ENCODE data around the gene LEPR.
A peak's percentile ranks its signal among the peaks of the same experiment; 100 is the strongest.

Gene LEPR

DNA sequence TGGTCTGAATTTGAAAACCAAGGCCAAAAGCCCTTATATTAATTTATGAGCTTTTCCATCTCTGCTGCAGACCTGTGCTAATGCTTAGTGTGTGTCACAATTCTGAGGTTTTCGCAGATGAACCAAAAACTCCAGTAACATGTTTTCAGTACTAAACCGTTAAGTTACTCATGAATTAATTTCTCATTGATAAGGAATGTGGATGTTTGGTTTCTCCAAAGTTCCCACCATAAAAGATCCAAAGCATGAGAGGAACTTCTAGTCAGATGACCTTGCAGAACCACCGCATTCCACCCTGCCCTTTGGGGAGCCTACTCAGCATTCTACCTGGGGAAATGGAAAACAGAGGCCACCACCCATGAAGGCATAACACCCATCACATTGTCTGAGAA lies 7.5 kb upstream of the LEPR start:
- no peak for DNase-seq

GRCh38 chr1:65414538-65414937 lies 5.9 kb upstream of the LEPR start:
- no peak for DNase-seq

GRCh38 chr1:65416767-65417166 lies 3.7 kb upstream of the LEPR start:
- no peak for DNase-seq

GRCh38 chr1:65417729-65418128 lies 2.7 kb upstream of the LEPR start:
- DNase-seq: no peak

DNA sequence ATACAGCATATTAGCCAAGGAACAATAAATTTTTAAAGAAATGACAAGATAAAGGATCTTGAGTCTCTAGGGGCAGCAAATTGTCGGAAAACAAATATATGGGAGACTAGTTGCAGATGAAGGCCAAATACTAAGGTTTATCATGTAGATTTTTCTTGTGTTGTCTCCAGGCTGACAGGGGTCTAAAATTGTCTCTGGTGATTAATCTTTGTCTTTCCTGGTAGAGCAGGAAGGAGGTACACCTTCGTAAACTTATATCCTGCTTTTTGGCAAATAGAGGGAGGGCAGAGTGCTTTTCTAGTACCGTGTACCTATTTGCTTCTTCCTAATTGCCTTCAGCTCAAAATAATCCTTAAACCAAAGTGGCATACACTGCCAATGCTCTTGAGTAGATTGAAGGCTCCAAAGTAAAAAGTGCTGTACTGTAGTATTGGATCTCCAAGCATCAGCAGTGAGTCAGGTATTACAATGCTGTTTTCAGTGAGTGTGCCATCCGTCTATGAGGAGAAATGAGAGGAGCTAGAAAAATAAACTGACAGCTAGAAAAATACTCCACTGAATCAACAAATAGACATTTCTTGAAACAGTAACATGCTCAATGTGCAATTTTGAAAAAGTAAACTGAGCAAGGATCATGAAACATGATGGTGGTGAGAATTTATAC lies 1.8 kb upstream of the LEPR start:
- DNase-seq: no peak

- DNase-seq: peak; percentile 99
These were observed 533 bp upstream of the LEPR start for GRCh38 chr1:65419681-65420589.

- no peak for DNase-seq
These were observed 1.0 kb downstream of the LEPR start for GRCh38 chr1:65421351-65422025.

GRCh38 chr1:65422241-65423203 lies 2.1 kb downstream of the LEPR start:
- DNase-seq: no peak

DNA sequence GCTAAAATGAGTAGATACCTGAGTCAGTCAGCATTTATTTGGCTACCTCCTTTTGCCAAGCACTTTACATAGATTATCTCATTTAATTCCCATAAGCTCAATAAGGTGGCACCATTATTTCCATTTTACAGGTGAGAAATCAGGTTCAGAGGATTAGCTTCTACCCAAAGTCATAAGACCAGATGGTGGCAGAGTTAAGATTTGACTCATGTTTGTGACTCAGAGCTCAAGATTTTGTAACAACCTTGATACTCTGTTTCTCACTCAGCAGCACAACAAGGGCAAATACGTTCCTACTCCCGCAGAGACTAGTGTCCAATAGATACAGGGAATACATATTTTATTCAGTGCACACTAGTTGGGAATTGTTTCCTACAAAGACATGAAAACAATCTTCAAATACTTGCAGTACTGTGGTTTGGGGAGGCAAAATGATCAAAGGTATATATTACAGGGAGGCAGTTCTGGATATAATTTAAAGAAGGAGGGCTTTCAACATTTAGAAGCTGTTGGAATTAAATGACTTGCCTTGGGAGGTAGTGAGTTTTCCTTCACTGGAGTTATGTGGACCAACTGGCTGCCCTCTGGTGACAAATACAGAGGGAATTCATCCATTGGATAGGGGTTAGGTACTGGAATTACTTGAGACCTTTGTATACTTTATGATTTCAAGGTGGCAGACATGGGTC lies 3.6 kb downstream of the LEPR start:
- DNase-seq: peak; percentile 9

DNA sequence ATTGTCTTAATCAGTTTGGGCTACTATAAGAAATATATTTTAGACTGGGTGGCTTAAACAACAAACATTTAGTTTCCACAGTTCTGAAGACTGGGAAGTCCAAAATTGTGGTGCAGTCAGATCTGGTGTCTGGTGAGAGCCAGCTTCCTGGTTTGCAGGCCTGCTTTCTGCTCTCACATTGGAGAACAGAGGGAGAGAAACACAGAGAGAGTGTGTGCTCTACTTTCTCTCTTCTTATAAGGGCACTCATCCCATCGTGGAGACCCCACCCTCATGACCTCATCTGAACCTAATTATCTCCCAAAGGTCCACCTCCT lies 4.1 kb downstream of the LEPR start:
- no peak for DNase-seq

- no peak for DNase-seq
These were observed 4.5 kb downstream of the LEPR start for GRCh38 chr1:65425006-65425405.

DNA sequence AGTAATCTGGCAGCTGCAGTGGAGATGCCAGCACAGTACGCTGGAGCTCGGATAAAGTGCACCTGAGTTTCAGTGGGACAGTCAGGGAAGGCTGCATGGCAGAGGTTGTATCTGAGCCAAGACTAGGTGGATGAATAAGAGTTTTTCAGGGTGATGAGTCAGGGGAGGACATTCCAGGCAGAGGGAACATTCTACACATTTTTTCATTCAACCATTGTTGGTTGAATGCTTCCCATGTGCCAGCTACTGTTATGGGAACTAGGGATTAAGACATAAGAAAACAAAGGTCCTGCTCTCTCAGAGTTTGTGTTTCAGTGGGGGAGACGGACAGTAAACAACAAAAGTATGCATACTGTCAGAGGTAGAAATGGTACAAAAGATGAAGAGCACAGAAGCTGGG lies 5.2 kb downstream of the LEPR start:
- no peak for DNase-seq

DNA sequence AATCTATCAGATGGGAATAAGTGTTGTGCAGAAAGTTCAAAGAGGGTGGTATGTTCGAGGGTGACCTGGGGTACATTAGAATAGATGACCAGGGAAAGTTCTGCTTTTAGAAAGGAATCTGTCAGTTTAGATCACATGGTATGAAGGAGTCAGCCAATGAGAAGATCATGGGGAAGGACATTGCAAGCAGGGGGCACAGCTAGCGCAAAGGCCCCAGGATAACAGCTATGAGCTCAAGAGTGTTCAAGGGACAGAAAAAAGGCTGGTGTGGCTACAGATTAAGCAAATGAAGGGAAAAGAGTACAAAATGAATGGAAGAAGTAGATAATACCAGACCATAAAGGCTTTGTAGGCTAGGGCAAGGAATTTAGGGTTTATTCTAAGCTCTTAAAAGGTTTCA lies 8.6 kb downstream of the LEPR start:
- no peak for DNase-seq

DNA sequence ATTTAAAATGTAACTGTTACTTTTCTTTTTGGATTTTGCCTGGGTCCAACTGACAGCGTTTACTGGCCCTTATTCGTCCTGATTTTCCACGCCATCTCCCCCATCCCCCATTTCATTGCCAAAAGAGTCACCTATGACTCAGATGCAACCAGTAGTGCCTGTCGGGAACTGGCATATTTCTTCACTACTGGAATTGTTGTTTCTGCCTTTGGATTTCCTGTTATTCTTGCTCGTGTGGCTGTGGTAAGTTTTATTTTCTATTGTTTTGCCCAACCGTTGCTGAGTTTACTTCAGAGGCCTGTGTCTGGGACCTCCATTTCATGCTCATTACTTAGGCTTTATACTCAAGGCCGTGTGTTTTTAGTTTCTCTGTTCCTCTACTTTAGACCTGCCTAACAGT lies 9.3 kb downstream of the LEPR start:
- DNase-seq: no peak

DNA sequence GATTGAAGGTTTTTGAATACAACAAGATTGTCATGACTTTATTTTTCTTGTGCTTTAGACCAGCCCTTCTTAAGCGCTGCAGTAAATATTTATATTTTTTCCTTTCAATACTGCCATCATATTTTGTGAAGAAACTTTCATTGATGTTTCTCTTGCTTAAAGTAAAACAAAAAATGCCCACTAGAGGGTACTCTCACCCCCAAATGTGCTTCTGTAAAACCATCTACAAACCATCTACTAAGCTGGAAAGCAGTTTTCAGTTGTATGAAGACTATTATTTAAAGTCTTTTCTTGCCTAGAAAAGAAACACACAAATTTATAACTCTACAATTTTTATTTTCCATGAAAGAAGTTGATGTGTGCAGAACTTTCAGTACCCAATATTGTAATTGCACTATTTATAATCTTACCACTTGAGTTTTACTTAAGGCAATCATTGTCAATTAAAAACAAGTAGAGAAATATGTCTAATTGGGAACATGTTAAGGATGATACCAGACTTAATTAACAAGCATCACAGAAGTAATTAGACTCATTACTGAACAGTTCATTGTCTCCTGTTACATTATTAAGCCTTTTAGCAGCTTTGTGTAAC lies 10.7 kb downstream of the LEPR start:
- DNase-seq: no peak

DNA sequence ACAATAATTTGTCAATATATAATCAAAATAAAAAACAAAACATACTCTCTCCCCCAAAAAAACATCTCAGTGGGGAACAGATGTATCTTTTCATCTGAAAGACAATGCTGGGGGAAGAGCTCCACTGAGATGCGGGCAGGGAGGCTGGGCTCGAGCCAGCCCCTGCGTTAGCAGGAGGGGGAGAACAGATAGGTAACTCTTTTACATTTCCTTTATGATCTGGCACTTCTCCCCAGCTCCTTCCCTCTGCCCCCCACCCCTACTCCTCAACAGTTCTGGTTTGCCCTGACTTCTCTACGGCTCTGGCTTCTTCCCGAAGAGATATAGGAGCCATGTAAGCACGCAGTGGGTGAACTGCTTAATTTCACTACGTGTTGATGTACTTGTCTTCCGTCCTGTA lies 12.4 kb downstream of the LEPR start:
- DNase-seq: no peak

- no peak for DNase-seq
These were observed 13.8 kb downstream of the LEPR start for GRCh38 chr1:65434255-65434654.

- no peak for DNase-seq
These were observed 14.3 kb downstream of the LEPR start for GRCh38 chr1:65434760-65435159.

DNA sequence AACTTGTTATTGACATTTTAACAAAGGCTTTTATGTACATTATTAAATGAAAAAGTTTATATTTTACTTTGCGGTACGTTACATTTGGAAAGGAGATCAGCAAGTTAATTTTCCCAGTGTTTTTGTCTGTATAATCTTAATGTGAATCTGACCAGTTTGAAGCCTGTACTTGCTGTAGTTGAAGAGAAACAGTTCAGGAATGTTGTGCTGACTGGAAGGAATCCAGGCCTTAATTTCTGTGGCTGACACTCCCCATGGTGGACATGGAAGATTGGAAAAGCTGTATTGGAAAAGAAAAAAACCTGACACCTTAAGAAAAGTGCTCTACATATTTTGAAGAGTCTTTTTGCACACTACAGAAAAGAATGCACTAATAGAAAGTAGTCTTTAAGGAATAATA lies 15.5 kb downstream of the LEPR start:
- DNase-seq: no peak

DNA sequence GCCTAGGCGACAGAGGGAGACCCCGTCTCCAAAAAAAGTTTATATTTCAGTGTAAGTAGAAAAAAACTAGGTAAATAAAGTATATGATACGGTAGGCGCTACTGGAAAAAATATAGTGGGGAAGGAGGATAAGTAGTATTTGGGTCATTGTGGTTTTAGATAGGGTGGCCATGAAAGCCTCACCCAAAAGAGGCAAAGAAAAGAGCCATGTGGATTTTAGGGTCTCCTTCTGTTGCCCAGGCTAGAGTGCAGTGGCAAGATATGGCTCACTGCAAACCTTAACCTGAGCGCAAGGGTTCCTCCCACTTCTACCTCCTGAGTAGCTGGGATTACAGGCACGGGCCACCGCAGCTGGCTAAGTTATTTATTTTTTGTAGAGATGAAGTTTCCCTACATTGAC lies 17.1 kb downstream of the LEPR start:
- DNase-seq: no peak

DNA sequence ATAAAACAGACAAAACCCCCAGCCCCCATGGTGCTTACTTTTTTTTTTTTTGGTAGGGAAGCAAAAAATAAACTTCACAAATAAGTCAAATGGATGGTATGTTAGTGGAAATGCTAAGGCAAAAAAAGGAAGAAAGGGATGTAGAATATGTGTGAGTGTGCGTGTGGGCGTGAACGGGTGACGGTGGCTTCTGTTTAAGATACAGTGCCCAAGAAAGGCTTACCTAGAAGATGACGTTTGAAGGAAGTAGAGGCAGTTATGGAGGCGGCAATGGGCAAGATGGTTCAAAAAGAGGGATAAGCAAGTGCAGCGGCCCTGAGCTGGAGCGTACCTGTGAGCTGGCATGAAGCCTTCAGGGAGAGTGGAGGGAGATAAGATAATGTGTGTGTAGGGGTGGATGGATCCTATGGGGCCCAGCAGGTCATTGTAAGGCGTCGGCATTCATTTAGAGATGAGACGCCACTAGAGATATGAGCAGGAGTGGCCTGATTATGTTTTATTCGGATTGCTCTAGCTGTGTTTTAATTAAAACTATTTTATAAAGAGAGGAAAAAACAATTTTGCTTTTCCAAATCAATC lies 19.9 kb downstream of the LEPR start:
- DNase-seq: no peak

GRCh38 chr1:65440915-65441314 lies 20.4 kb downstream of the LEPR start:
- no peak for DNase-seq

All from activated CD4-positive, alpha-beta T cell treated with anti-CD3 and anti-CD28 coated beads for 48 hours (primary cell).